C4-2B (cell line): ENCODE data around the gene PTPRT.

Experiments used
- H3K27ac ChIP-seq: fragments of 450-650 bp; 2 replicates; pipeline ENCODE4 v1.5.1; 2017
- ZFX ChIP-seq: fragments of 450-650 bp; IDR thresholded peaks from 2 replicates; pipeline ENCODE4 v1.6.1; 2017
- TF ChIP-seq, protein P1 (sequence below): fragments of 450-650 bp; conservative IDR thresholded peaks from 2 replicates; pipeline ENCODE4 v1.5.1; 2017; ENCODE audit warnings: mild to moderate bottlenecking

The PTPRT gene

GRCh38 chr20:42429761-42430458, 759.8 kb downstream of the PTPRT start:
- no peak overlapping the region for H3K27ac ChIP-seq
- TF ChIP-seq, protein P1, sequence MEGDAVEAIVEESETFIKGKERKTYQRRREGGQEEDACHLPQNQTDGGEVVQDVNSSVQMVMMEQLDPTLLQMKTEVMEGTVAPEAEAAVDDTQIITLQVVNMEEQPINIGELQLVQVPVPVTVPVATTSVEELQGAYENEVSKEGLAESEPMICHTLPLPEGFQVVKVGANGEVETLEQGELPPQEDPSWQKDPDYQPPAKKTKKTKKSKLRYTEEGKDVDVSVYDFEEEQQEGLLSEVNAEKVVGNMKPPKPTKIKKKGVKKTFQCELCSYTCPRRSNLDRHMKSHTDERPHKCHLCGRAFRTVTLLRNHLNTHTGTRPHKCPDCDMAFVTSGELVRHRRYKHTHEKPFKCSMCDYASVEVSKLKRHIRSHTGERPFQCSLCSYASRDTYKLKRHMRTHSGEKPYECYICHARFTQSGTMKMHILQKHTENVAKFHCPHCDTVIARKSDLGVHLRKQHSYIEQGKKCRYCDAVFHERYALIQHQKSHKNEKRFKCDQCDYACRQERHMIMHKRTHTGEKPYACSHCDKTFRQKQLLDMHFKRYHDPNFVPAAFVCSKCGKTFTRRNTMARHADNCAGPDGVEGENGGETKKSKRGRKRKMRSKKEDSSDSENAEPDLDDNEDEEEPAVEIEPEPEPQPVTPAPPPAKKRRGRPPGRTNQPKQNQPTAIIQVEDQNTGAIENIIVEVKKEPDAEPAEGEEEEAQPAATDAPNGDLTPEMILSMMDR: no peak
- no peak for TF ChIP-seq ZFX

DNA sequence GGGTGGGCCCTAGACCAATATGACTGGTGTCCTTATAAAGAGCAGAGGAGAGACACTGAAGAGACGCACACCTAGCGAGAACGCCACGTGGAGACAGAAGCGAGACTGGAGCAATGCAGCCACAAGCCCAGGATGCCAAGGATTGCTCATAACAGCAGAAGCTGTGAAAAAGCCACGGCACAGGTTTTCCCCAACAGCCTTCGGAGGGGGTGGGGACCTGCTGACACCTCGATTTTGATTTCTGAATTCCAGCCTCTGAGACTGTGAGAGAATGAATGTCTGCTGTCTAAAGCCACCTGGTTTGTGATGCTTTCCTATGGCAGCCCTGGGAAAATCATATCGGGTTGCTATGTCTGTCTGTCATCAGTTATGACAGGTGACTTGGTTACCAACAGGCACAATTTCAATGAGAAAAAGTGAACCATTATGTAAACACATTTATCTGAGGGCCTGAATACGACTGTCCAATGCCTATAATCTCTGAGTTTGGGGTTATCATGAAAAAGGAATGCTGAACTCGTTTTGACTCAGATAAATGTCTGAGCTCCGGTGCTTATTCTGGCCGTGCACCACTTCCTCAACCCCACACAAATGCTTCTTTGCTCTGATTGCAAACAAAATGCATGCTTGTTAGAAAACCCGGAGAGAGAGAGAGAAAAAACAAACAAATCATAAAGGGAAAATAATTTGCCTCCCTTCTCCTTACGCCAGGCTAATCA, 769.7 kb downstream of the PTPRT start:
- TF ChIP-seq, protein P1: no peak
- no peak for TF ChIP-seq ZFX
- H3K27ac ChIP-seq: no peak overlapping the region

GRCh38 chr20:42406826-42407225, 782.9 kb downstream of the PTPRT start:
- H3K27ac ChIP-seq: no peak overlapping the region
- TF ChIP-seq, protein P1: no peak
- TF ChIP-seq ZFX: no peak

DNA sequence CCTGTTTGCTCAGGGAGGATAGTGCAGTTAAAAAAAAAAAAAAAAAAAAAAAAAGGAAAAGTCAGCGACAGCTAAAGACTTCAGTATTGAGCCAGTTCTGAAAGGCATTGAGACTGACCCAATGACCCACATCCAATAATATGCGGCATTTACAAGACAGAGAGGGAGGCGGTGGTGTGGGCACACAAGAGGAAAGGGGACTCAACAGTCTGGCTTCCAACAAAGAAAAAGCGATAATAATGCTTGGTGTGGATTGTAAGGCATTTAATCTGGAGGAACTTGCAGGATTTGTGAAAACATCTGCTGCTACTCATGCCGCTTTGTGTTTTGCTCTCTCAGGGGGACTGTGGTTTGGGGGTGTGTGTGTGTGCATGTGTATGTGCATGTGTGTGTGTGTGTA, 787.3 kb downstream of the PTPRT start:
- TF ChIP-seq, protein P1: no peak
- no peak for TF ChIP-seq ZFX
- no peak overlapping the region for H3K27ac ChIP-seq

GRCh38 chr20:42401613-42402012, 788.1 kb downstream of the PTPRT start:
- H3K27ac ChIP-seq: no peak overlapping the region
- TF ChIP-seq ZFX: no peak
- TF ChIP-seq, protein P1: no peak

GRCh38 chr20:42399802-42400201, 789.9 kb downstream of the PTPRT start:
- TF ChIP-seq ZFX: no peak
- TF ChIP-seq, protein P1: no peak
- H3K27ac ChIP-seq: no peak overlapping the region

DNA sequence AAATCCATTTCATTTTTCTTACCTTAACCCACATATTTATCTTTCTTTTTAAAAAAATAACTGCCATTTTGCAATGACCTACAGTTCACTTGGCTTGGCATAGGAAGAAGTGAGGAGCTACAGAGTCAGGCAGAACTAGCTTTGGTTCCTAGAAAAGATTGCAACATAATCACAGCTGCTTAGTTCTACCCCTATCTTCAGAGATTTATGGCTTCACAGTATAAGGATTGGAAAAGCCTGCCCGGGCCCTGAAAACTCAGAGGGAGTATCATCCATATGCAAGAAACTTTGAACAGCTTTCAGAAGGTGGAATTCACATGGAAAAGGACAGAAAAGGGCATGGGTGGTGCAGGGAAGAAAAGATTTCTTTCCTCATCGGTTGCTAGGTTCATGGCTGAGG, 797.3 kb downstream of the PTPRT start:
- TF ChIP-seq ZFX: no peak
- TF ChIP-seq, protein P1: no peak
- H3K27ac ChIP-seq: no peak overlapping the region
